Measurements from ENCODE around the gene ZC3H18. TPM values are rescaled to one million over a fixed set of nuclear protein-coding genes. Genes with fewer than 3 reads are reported as not detected.

The ZC3H18 gene
- total RNA-seq, 1 experiment from 2014 or later = 57.8 TPM

GRCh38 chr16:88535191-88535856 is 34.9 kb upstream of the ZC3H18 start (continued):
- TF ChIP-seq REST (IDR thresholded peaks at IDR 0.05; ENCODE audit: low read depth) = no peak
- TF ChIP-seq SP1 (IDR thresholded peaks at IDR 0.05; ENCODE audit: low read depth) = no peak
- TF ChIP-seq EZH2 (IDR thresholded peaks at IDR 0.05) = no peak
- no peak for TF ChIP-seq TCF7L2 (IDR thresholded peaks at IDR 0.05; ENCODE audit: borderline replicate concordance, extremely low read depth, insufficient read depth, insufficient read length)
- peak; percentile 6 for TF ChIP-seq POLR2A (IDR thresholded peaks at IDR 0.05; ENCODE audit: borderline replicate concordance, extremely low read depth, insufficient read depth, insufficient read length)
- no peak for TF ChIP-seq JUND (IDR thresholded peaks at IDR 0.05)

GRCh38 chr16:88535857-88536222 is 34.4 kb upstream of the ZC3H18 start:
- peak overlapping the region; percentile 98; the same call in 1 of the 2 replicates for H3K27ac ChIP-seq (ENCODE audit: low read depth, low read length)
- H3K36me3 ChIP-seq (ENCODE audit: control insufficient read depth in 1 of 2, insufficient read depth in 2 of 2, low read length in 2 of 2) = no peaks in the 10 kb centered on the region; a peak in 1 of 4 replicates
- no peaks in the 10 kb centered on the region for H4K20me1 ChIP-seq (ENCODE audit: insufficient read depth)
- no peaks in the 10 kb centered on the region for H3K27me3 ChIP-seq (ENCODE audit: insufficient read depth, low read length)
- no peak for ATAC-seq
- ChIA-PET POLR2A (no interaction called here), RAD21 (ENCODE audit: low non-redundant PET in 1 of 2, low total read pairs in 2 of 2, uncharacterized antibody in 2 of 2, unreplicated experiment in 2 of 2) (no interaction called here), CTCF (no interaction called here)
- TF ChIP-seq ELF1 (IDR thresholded peaks at IDR 0.05; ENCODE audit: borderline replicate concordance, low read depth) (no peak), TCF7L2 (IDR thresholded peaks at IDR 0.05; ENCODE audit: borderline replicate concordance, extremely low read depth, insufficient read depth, insufficient read length) (no peak), REST (IDR thresholded peaks at IDR 0.05; ENCODE audit: low read depth) (no peak), RAD21 (IDR thresholded peaks at IDR 0.05; ENCODE audit: low read depth) (no peak), POLR2A (IDR thresholded peaks at IDR 0.05; ENCODE audit: borderline replicate concordance, extremely low read depth, insufficient read depth, insufficient read length) (peak; percentile 42), POLR2AphosphoS5 (IDR thresholded peaks at IDR 0.05; ENCODE audit: low read depth, low read length) (peak; percentile 28; the same call in 1 of the 2 replicates)
- peaks cover 8 to 12% of the 10 kb centered on the region in 2 experiments for H3K4me1 ChIP-seq (ENCODE audit: control insufficient read depth in 1 of 2, insufficient read depth in 2 of 2, low read length in 2 of 2)
- no peak overlapping the region for H2AFZ ChIP-seq (ENCODE audit: low read depth, low read length, poor library complexity, severe bottlenecking)
- BruUV-seq (replicated peaks) = no TSS peak
- intact Hi-C loops (cut with micrococcal nuclease) = no loop called here
- peak overlapping the region; percentile 100 for H3K4me2 ChIP-seq (ENCODE audit: low read length)
- peak overlapping the region; percentile 59 to 90; a peak in 3 of 4 replicates for H3K4me3 ChIP-seq (replicated peaks in 1 of 2; ENCODE audit: low read depth in 1 of 2, low read length in 2 of 2)
- DNase-seq (ENCODE audit: low read depth, low spot score) = no peak
- 0 out of 2 replicates have a peak overlapping the region, but pooled peaks have one; percentile 93 for H3K9ac ChIP-seq (ENCODE audit: low read length)
- no peaks in the 10 kb centered on the region for H3K9me3 ChIP-seq (ENCODE audit: control insufficient read depth in 1 of 2, insufficient read depth in 1 of 2, low read depth in 1 of 2, low read length in 2 of 2)
- H3K79me2 ChIP-seq (ENCODE audit: insufficient read depth, low read length) = peaks cover 10% of the 10 kb centered on the region; the same call in 1 of the 2 replicates
- no peaks in the 10 kb centered on the region for H3K9me2 ChIP-seq (ENCODE audit: insufficient read depth)
